ENCODE results near the gene STAT5B. TPM values are rescaled to one million over a fixed set of nuclear protein-coding genes. Genes with fewer than 3 reads are reported as not detected.

Gene STAT5B
- total and polyA plus RNA-seq, 2 of the 13 experiments (the other 11 are each of a cell fraction or from before 2014, with no cell fraction given) = 21.0 to 42.8 TPM

- TF ChIP-seq MAZ (IDR thresholded peaks at IDR 0.05; ENCODE audit: borderline replicate concordance, low read depth, low read length) (peak; percentile 57; the same call in 1 of the 2 replicates), MAZ (CRISPR knock-in tag; IDR thresholded peaks at IDR 0.05; ENCODE audit: low read depth) (peak; percentile 87), ESRRA (CRISPR knock-in tag; IDR thresholded peaks at IDR 0.05; ENCODE audit: low read depth) (0 out of 2 replicates have a peak, but pooled peaks have one; percentile 33), HDAC2 (CRISPR knock-in tag; IDR thresholded peaks at IDR 0.05) (peak; percentile 73; the same call in 1 of the 2 replicates), ZGPAT (CRISPR knock-in tag; IDR thresholded peaks at IDR 0.05) (peak; percentile 61), ZNF564 (CRISPR knock-in tag; IDR thresholded peaks at IDR 0.05) (peak; percentile 87), ZNF274 (CRISPR knock-in tag; IDR thresholded peaks at IDR 0.05) (peak; percentile 73; the same call in 1 of the 2 replicates), AGO2 (optimal IDR thresholded peaks at IDR 0.05; ENCODE audit: low read depth, low read length) (no peak), CEBPB (IDR thresholded peaks at IDR 0.05; ENCODE audit: borderline replicate concordance, low read depth, low read length) (no peak), NFYC (CRISPR knock-in tag; IDR thresholded peaks at IDR 0.05) (peak; percentile 37; the same call in 1 of the 2 replicates), NR1H2 (CRISPR knock-in tag; IDR thresholded peaks at IDR 0.05; ENCODE audit: borderline replicate concordance, low read depth) (no peak), ZNF704 (CRISPR knock-in tag; IDR thresholded peaks at IDR 0.05; ENCODE audit: borderline replicate concordance) (peak; percentile 78; the same call in 1 of the 2 replicates), CREBL2 (CRISPR knock-in tag; IDR thresholded peaks at IDR 0.05; ENCODE audit: borderline replicate concordance) (peak; percentile 93; the same call in 1 of the 2 replicates), CENPBD1 (CRISPR knock-in tag; IDR thresholded peaks at IDR 0.05; ENCODE audit: borderline replicate concordance, low read depth) (no peak), PAF1 (CRISPR knock-in tag; IDR thresholded peaks at IDR 0.05) (no peak), MTA1 (CRISPR knock-in tag; IDR thresholded peaks at IDR 0.05; ENCODE audit: borderline replicate concordance) (no peak), ZNF709 (CRISPR knock-in tag; IDR thresholded peaks at IDR 0.05) (peak; percentile 73; the same call in 1 of the 2 replicates), ZNF580 (CRISPR knock-in tag; IDR thresholded peaks at IDR 0.05; ENCODE audit: borderline replicate concordance, low read depth) (peak; percentile 98), ZNF646 (CRISPR knock-in tag; IDR thresholded peaks at IDR 0.05) (no peak), ZFP41 (CRISPR knock-in tag; IDR thresholded peaks at IDR 0.05; ENCODE audit: borderline replicate concordance) (no peak)
These were observed 96.2 kb downstream of the STAT5B start (continued) for GRCh38 chr17:42179911-42180410.
